T1000 (cell line): ENCODE measurements around the gene JUP.

Experiments
- DNase-seq: peaks from one replicate; lab custom pipeline; 2025; ENCODE audit warnings: mixed read lengths; lab: John Stamatoyannopoulos, UW

JUP gene

DNA sequence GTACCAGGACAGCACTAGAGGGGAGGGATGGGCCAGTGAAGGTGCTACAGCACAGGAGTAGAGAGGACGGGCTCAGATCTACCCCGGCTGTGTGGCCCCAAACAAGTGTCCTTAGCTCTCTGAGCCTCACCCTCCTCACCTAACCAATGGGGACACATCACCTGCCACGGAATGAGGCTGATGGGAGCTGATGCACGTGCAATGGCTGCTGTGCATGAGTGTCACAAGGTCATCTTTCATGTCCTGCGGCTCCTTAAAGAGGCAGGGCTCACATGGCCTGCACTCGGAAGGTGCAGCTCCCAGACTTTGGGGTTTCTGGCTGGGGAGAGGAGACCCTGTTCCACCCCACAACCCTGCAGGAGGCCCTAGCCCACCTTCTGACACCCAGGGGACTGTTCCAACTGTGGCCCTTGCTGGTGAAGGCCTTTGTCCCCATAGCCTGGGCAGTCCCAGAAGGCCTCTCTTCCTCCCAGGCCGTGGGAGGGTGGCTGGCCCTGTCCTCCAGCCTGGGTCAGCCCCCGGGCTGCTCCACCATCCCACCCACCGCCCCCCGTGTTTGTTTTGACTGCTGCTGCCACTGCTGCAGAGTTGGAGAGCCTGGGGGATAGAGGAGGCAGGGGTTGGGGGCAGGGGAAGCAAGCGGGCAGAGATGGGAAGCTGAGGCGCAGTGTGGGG is 62.6 kb downstream of the JUP start:
- DNase-seq: no peak

DNA sequence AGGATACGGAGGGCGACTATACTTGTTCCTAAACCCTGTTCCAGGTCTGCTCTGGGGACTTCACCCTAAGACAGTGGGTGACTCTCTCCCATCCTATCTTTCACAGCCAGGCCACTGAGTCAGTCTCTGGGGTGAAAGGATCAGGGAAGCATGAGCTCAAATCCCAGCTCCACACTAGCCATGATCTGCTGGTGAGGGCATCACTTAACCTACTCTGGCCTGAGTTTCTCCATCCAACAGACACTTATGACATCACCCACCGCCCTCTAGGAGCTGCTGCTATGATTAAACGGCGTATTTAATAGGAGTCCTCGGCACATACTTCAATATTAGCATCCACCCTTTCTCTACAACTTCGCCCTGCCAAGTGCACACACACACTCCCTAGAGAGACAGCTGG is 64.3 kb downstream of the JUP start:
- no peak for DNase-seq

DNA sequence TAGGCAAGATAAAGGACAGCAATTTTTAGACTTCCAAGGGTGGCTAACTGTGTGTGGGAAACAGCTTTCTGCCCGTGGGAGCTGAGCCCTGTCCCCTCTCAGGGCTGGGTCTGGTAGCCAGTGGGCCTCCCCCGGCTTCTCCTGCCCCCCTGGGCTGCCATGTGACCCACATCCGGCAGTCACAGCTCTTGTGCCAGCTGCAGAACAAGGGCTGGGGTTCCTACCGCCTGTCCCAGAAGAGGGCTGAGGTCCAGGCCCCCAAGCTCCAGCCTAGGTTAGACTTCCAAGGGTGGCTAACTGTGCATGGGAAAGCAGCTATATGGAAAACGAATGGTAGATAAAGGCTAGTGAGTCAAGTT is 68.2 kb downstream of the JUP start:
- DNase-seq: no peak

DNA sequence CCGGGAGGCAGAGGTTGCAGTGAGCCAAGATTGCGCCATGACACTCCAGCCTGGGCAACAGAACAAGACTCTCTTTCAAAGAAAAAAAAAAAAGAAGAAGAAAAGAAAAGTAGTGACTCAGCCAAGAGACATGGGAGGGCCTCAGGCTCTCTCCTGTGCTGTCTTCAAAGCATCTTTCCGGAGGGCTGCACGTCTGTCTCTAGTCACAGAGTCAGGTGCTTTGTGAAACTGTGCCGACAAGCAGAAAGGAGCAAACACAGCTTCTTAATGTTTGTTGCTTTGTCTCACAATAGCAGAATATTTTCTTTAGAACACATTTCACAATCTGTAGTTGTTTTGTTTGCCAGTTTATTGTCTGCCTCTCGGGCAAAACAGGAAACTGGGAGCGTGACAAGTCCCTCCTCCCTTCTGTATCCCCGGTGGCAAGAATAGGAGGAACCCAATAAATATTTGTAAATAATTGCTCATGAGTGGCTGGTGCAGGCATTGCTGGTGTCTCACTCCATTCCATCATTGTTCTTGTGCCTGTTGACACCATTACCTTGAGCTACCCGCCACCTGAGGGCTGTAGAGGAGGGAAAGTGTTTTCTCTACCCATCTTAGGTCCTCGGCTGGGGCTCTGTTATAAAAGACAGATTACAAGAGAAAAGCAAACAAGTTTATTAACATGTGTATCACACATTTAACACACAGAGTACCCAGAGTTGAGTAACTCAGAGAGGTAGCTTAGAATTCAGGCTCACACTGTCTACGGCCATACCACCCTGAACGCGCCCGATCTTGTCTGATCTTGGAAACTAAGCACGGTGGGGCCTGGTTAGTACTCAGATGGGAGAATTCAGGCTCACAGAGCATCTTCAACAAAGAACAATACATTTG is 68.9 kb downstream of the JUP start:
- DNase-seq: peak; percentile 65

DNA sequence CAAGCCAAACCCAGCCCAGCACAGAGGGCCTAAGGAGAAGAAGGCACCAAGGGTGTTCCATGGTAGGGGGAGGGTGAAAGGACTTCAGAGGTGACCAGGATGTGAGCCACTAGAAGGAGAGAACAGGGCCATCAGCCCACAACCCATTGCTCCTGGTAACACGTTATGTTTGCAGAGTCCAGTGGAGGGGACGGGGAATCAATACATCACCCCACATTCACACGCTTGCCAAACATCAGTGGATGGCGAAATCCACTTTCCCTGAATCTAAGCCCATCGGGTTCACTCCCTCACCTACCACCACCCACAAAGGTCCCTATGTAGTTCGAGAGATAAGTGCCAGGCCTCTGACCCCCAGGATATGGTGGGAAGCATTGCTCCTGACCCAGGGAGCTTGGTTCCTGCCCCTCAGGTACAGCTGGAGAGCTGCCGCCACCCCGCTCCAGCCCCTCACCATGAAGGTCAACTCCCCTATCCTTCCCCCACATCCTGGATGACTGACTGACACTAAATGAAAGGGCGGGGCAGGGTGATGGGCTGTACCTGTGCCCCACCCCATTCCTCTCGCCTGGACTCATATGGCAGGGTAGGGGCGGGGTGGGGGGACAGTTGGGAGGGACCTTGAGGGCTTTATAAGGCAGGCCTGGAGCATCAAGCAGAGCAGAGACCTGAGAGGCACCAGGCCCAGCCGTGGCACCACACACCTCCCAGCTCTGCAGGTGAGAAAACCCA is 74.7 kb downstream of the JUP start, which contains the start of gene GAST:
GAST (plus strand) TSS at position 663 of the 732 bp plus-strand sequence. CDS start 3,106 bp downstream, outside the sequence.
- DNase-seq: no peak

DNA sequence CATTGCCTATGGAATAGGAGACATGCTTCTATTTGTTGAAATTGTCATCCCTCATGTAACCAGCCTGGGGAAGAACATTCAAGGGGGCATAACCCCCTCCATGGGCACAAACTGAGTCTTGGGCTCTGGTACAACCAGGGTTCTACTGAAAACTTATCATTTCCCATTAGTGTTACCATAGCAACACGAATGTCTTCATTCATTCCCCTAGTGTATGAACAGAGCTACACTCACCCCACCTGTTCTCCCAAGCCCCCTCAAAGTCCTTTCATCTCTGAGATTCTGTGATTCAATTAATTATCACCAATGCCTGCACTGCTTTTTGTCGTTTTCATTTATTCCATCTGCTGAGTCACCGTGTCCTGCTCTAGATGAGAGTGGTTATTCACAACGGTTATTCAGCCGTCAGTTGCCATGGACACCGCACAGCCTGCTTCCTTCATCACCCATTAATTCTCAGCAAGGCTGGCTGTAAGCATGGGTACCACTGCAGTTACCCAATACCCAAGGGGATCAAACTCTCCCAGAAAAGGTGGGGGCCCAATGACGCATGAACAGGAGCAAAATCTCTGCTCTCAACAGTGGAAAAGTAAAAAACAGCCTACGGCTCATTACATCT is 75.9 kb downstream of the JUP start:
- peak; percentile 87 for DNase-seq

DNA sequence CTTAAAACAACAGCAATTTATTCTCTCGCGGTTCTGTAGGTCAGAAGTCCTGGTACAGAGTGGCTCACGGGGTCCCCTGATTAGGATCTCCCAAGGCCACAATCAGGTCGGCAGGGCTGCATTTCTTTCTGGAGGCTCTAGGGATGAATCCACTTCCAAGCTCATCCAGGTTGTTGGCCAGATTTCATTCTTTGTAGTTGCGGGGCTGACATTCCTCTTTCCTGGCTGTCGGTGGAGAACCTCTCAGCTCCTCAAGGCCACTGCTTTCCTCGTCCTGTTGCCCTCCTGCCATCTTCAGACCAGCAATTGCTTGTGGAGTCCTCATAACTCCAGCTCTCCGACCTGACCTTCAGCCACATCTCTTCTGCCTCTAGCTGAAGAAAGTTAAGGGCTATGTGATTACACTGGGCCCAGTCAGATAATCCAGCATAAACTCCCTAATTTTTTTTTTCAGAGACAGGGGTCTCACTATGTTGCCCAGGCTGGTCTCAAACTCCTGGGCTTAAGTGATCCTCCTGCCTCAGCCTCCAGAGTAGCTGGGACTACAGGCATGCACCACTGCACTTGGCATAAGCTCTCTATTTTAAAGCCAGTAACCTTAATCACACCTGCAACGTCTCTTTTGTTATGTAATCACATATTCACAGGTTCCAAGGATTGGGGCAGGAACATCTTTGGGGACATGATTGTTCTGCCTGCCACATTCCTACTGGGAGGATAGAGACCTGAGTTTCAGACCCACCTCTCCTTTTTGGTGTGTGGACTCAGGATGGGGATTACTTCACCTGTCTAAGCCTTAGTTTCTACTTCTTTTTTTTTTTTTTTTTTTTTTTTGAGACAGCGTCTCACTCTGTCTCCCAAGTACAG is 78.5 kb downstream of the JUP start:
- no peak for DNase-seq

DNA sequence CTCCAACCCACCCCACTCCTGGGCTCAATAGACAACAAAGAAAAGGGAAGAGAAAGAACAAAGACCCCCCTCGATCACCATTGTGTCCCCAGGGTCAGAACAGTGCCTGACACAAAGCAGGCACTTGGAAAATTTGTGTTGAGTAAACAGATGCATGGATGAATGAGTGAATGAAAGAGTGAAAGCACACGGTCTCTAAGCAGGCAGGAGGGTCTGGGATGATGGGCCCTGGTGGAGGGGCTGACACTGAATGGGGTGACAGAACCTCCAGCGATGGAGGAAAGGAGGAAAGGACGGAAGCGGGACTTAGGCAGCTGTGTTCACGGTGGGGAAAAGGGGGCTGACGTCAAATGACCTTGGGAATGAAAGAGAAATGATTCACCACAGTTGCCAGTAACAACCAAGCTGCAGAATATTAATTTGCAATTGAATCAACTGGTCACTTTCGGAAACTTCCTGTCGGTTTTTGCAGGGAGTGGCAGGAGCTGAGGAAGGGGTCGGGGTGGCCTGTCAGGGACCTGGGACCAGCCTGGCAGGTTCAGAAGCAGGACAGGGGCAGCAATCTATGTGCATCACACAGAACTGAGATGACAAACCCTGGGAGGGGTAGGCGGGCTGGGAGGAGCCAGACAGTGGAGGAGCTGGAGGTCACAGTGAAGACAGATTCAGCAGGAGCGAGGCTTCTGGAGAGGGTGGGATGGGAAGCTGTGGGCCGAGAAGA is 81.1 kb downstream of the JUP start:
- DNase-seq: no peak
